HepG2 (cell line): Measurements from ENCODE around the gene GDF15. TPM values are rescaled to one million over a fixed set of nuclear protein-coding genes. Genes with fewer than 3 reads are reported as not detected.

Experiments
- AFF4 ChIP-seq: sonication (generic); formaldehyde crosslinking; IDR thresholded peaks from 2 replicates; pipeline ENCODE4 v1.4.0; 2020; ENCODE audit warnings: missing genetic modification reagents
- ATF5 ChIP-seq: sonication (generic); formaldehyde crosslinking; IDR thresholded peaks from 2 replicates; pipeline ENCODE4 v1.4.0; 2020; ENCODE audit warnings: mild to moderate bottlenecking, low read depth, missing genetic modification reagents
- FOXM1 ChIP-seq: sonication (generic); formaldehyde crosslinking; IDR thresholded peaks from 2 replicates; pipeline ENCODE4 v1.5.0; 2020; ENCODE audit warnings: missing genetic modification reagents
- GTF3A ChIP-seq: sonication (generic); formaldehyde crosslinking; conservative IDR thresholded peaks from 2 replicates; pipeline ENCODE4 v1.4.0; 2020; ENCODE audit warnings: mild to moderate bottlenecking, missing genetic modification reagents
- HDAC1 ChIP-seq: sonication (generic); formaldehyde crosslinking; IDR thresholded peaks from 2 replicates; pipeline ENCODE4 v1.5.1; 2020; ENCODE audit warnings: mild to moderate bottlenecking, missing genetic modification reagents
- KLF6 ChIP-seq: IDR thresholded peaks from 2 replicates; pipeline ENCODE4 v1.8.0; 2016; ENCODE audit warnings: missing biosample characterization, missing genetic modification reagents
- RFXAP ChIP-seq: sonication (generic); formaldehyde crosslinking; IDR thresholded peaks from 2 replicates; pipeline ENCODE4 v1.4.0; 2020; ENCODE audit warnings: missing genetic modification reagents, borderline replicate concordance
- SKI ChIP-seq: fragments of 450-650 bp; IDR thresholded peaks from one replicate; pipeline ENCODE4 v1.6.1; 2018; ENCODE audit warnings: mild to moderate bottlenecking; ENCODE audit not compliant: partially characterized antibody
- TFDP2 ChIP-seq: sonication (generic); formaldehyde crosslinking; IDR thresholded peaks from 2 replicates; pipeline ENCODE4 v1.4.0; 2020; ENCODE audit warnings: missing genetic modification reagents
- TGIF2 ChIP-seq: IDR thresholded peaks from 2 replicates; pipeline ENCODE4 v1.6.1; 2016; ENCODE audit warnings: control low read depth, missing compliant biosample characterization
- ZBTB10 ChIP-seq: sonication (generic); formaldehyde crosslinking; IDR thresholded peaks from 2 replicates; pipeline ENCODE4 v1.4.0; 2020; ENCODE audit warnings: missing genetic modification reagents, borderline replicate concordance
- ZNF101 ChIP-seq: sonication (generic); formaldehyde crosslinking; IDR thresholded peaks from 2 replicates; pipeline ENCODE4 v1.4.0; 2020; ENCODE audit warnings: mild to moderate bottlenecking, low read depth, missing genetic modification reagents, borderline replicate concordance
- ZNF180 ChIP-seq: sonication (generic); formaldehyde crosslinking; IDR thresholded peaks from 2 replicates; pipeline ENCODE4 v1.4.0; 2020; ENCODE audit warnings: low read depth, missing genetic modification reagents, borderline replicate concordance
- ZNF296 ChIP-seq: sonication (generic); formaldehyde crosslinking; conservative IDR thresholded peaks from 2 replicates; pipeline ENCODE4 v1.5.0; 2020; ENCODE audit warnings: mild to moderate bottlenecking, missing genetic modification reagents
- ZNF563 ChIP-seq: sonication (generic); formaldehyde crosslinking; IDR thresholded peaks from 2 replicates; pipeline ENCODE4 v1.8.0; 2022; ENCODE audit warnings: mild to moderate bottlenecking, moderate library complexity, missing genetic modification reagents
- ZNF629 ChIP-seq: sonication (generic); formaldehyde crosslinking; conservative IDR thresholded peaks from 2 replicates; pipeline ENCODE4 v1.5.0; 2020; ENCODE audit warnings: missing genetic modification reagents
- ZNF841 ChIP-seq: sonication (generic); formaldehyde crosslinking; IDR thresholded peaks from 2 replicates; pipeline ENCODE4 v1.8.1; 2023; ENCODE audit warnings: missing genetic modification reagents, borderline replicate concordance
- polyA plus RNA-seq, 8 experiments: library from polyadenylated mRNA; depleted of rRNA in 3 of 8; stranded (reverse) in 7 of 8; unstranded in 1 of 8; fragments of >200 nt; fragmentation: Illumina TruSeq in 4 of 8; extraction: Trizol in 4 of 8; gene quantifications; 2 replicates each; pipeline versions ENCODE4 v1.2.1 to v1.2.3, GENCODE V29; 2011 to 2016; ENCODE audit warnings: low read depth in 4 of 8, missing spikeins in 1 of 8, mixed read lengths in 1 of 8; ENCODE audit not compliant: insufficient read depth in 1 of 8
- total RNA-seq, 5 experiments: library from RNA; depleted of rRNA; stranded (reverse); fragments of >200 nt; fragmentation: Illumina TruSeq; extraction: Trizol; gene quantifications; 2 replicates each; pipeline ENCODE4 v1.2.3, GENCODE V29; 2016; ENCODE audit warnings: low read depth in 1 of 5
- TF ChIP-seq, protein P1 (sequence below): sonication (generic); formaldehyde crosslinking; IDR thresholded peaks from 2 replicates; pipeline ENCODE4 v1.4.0; 2020; ENCODE audit warnings: missing genetic modification reagents

GDF15 gene
- total and polyA plus RNA-seq, 2 of the 13 experiments (the other 11 are each of a cell fraction or from before 2014, with no cell fraction given) = 146 to 422 TPM

- TF ChIP-seq AFF4 (no peak), ZNF563 (CRISPR knock-in tag) (peak; percentile 73), TGIF2 (CRISPR knock-in tag) (no peak), KLF6 (no peak), ZNF180 (CRISPR knock-in tag) (no peak), HDAC1 (no peak), ZNF841 (CRISPR knock-in tag) (no peak), SKI (peak; percentile 83), ATF5 (CRISPR knock-in tag) (no peak), ZNF629 (CRISPR knock-in tag) (no peak), RFXAP (CRISPR knock-in tag) (peak; percentile 1; the same call in 1 of the 2 replicates), GTF3A (CRISPR knock-in tag) (no peak), ZBTB10 (CRISPR knock-in tag) (0 out of 2 replicates have a peak, but pooled peaks have one; percentile 10), FOXM1 (CRISPR knock-in tag) (no peak), ZNF101 (no peak), TFDP2 (peak; percentile 50), ZNF296 (CRISPR knock-in tag) (no peak)
- TF ChIP-seq, protein P1, sequence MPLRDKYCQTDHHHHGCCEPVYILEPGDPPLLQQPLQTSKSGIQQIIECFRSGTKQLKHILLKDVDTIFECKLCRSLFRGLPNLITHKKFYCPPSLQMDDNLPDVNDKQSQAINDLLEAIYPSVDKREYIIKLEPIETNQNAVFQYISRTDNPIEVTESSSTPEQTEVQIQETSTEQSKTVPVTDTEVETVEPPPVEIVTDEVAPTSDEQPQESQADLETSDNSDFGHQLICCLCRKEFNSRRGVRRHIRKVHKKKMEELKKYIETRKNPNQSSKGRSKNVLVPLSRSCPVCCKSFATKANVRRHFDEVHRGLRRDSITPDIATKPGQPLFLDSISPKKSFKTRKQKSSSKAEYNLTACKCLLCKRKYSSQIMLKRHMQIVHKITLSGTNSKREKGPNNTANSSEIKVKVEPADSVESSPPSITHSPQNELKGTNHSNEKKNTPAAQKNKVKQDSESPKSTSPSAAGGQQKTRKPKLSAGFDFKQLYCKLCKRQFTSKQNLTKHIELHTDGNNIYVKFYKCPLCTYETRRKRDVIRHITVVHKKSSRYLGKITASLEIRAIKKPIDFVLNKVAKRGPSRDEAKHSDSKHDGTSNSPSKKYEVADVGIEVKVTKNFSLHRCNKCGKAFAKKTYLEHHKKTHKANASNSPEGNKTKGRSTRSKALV (CRISPR knock-in tag) = no peak; the same call in 1 of the 2 replicates
These were observed 33.3 kb downstream of the GDF15 start, which contains the start of gene SSBP4 (continued) for GRCh38 chr19:18419195-18419698.
